ENCODE results near the gene UBAP1L. TPM values are rescaled to one million over a fixed set of nuclear protein-coding genes. Genes with fewer than 3 reads are reported as not detected.

Gene UBAP1L
- total RNA-seq, 1 experiment from 2014 or later, result 1.7 TPM

- Histone ChIP-seq H3K4me1 (ENCODE audit: control insufficient read depth, insufficient read depth, low read length) (peaks cover 7% of the 10 kb centered on the region; the same call in 1 of the 2 replicates), H3K36me3 (ENCODE audit: control insufficient read depth, insufficient read depth, low read length) (0 out of 2 replicates have a peak, but pooled peaks cover 2% of the 10 kb centered on the region), H3K27me3 (ENCODE audit: control insufficient read depth, insufficient read depth, low read length) (no peaks in the 10 kb centered on the region), H3K4me3 (ENCODE audit: low read depth in 2 of 2, low read length in 2 of 2) (peak overlapping the region; percentile 67 to 84; a peak in 3 of 4 replicates), H3K27ac (ENCODE audit: low read length) (peak overlapping the region; percentile 75), H3K9me3 (ENCODE audit: control insufficient read depth, insufficient read depth, low read depth, low read length) (no peaks in the 10 kb centered on the region)
- in situ Hi-C loops (cut with HindIII; ENCODE audit: low pct_unique_long_range_greater_than_20kb, low sequenced_read_pairs) (no loop called here), intact Hi-C loops (cut with micrococcal nuclease; ENCODE audit: unreplicated experiment) (no loop called here)
- TF ChIP-seq REST (IDR thresholded peaks at IDR 0.05; ENCODE audit: insufficient read depth in 1 of 2, low read depth in 2 of 2, low read length in 1 of 2) (no peak), TCF7L2 (IDR thresholded peaks at IDR 0.05; ENCODE audit: low read depth, low read length) (no peak), CTCF (IDR thresholded peaks at IDR 0.05) (no peak), SIN3A (IDR thresholded peaks at IDR 0.05; ENCODE audit: borderline replicate concordance, insufficient read depth, low read depth, low read length) (no peak), POLR2AphosphoS5 (IDR thresholded peaks at IDR 0.05; ENCODE audit: low read depth, low read length) (no peak)
- BruUV-seq (replicated peaks), result no TSS peak
- ATAC-seq (no peak), DNase-seq (ENCODE audit: low read depth, low spot score) (no peak)
- CTCF ChIA-PET, result no interaction called here
- POLR2A ChIA-PET, result no interaction called here
Observed at GRCh38 chr15:65134538-65134937, 19.5 kb upstream of the UBAP1L start.

DNA sequence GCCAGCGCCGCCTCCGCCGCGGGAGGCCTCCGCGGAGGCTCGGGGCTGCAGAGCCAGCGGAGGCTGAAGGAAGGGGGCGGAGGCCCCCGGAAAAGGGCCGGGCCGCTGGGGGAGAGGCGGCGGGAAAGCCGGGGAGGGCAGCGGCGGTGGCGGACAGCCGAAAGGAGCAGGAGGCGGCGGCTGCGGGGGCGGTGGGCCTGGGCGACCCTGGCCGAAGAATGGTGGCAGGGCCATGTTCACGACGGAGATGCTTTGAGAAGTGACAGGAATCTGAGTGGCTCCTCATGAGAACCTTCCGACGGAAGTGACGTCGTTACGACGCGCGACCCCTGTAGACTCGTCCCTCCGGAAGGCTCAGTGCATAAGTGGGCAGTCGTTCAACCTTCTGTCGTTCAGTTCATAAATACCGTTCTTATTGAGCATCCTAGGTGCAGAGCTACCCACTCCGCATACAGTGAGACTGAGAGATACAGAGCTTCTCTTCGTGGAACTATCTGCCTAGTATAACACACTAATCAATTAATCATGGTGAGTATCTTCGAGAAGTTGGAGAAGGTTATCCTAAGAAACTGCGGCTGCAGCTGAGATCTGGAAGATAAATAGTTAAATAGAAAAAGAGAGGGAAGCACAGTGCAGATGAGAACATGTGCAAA lies 18.7 kb upstream of the UBAP1L start, which contains the start of gene PDCD7:
TSS of gene PDCD7 (minus strand) at position 261 of the 653 bp plus-strand sequence. CDS start at position 234, 27 bp downstream.
- CTCF ChIA-PET, result no interaction called here
- POLR2A ChIA-PET, result interaction anchor here (0.6 kb wide), 2 partner anchors 177 to 318 kb away, joined by 3 to 4 read pairs; no protein-coding TSS in a partner anchor
- H3K36me3 ChIP-seq (ENCODE audit: control insufficient read depth, insufficient read depth, low read length), result peaks cover 6% of the 10 kb centered on the region; the same call in 1 of the 2 replicates

More for the DNA sequence above, 18.7 kb upstream of the UBAP1L start, which contains the start of gene PDCD7:
- Histone ChIP-seq H3K4me3 (ENCODE audit: low read depth in 2 of 2, low read length in 2 of 2) (peak within 1 kb of the TSS; percentile 67 to 84), H3K9me3 (ENCODE audit: control insufficient read depth, insufficient read depth, low read depth, low read length) (no peaks in the 10 kb centered on the region), H3K27ac (ENCODE audit: low read length) (peak within 1 kb of the TSS; percentile 75), H3K4me1 (ENCODE audit: control insufficient read depth, insufficient read depth, low read length) (peaks cover 7% of the 10 kb centered on the region; the same call in 1 of the 2 replicates), H3K27me3 (ENCODE audit: control insufficient read depth, insufficient read depth, low read length) (no peaks in the 10 kb centered on the region)
- intact Hi-C loops (cut with micrococcal nuclease; ENCODE audit: unreplicated experiment) (no loop called here), in situ Hi-C loops (cut with HindIII; ENCODE audit: low pct_unique_long_range_greater_than_20kb, low sequenced_read_pairs) (no loop called here)
- peak; percentile 98 for ATAC-seq
- DNase-seq (ENCODE audit: low read depth, low spot score), result peak; percentile 69
- TF ChIP-seq POLR2AphosphoS5 (IDR thresholded peaks at IDR 0.05; ENCODE audit: low read depth, low read length) (peak; percentile 87), CTCF (IDR thresholded peaks at IDR 0.05) (no peak), SIN3A (IDR thresholded peaks at IDR 0.05; ENCODE audit: borderline replicate concordance, insufficient read depth, low read depth, low read length) (peak; percentile 75; the same call in 1 of the 2 replicates)
- BruUV-seq (replicated peaks), result no TSS peak

Data from Panc1 (cell line).